H1 (cell line): ENCODE results near the gene BMERB1. TPM values are rescaled to one million over a fixed set of nuclear protein-coding genes. Genes with fewer than 3 reads are reported as not detected.
"Not testable (repeated sequence)": the region's sequence is repeated elsewhere in the genome, so short reads cannot be mapped to it uniquely, and the experiment has no call there.

Experiments used
- CTCF ChIA-PET: fragments of 300-600 bp; sonication (Branson Sonifier 250); formaldehyde crosslinking; loops from one replicate; lab custom pipeline; 2021; ENCODE audit not compliant: partially characterized antibody; lab: Charles Lee
- POLR2A ChIA-PET: fragments of 300-600 bp; sonication (Branson Sonifier 250); formaldehyde crosslinking; loops from one replicate; lab custom pipeline; 2021; ENCODE audit warnings: inconsistent platforms; ENCODE audit not compliant: partially characterized antibody; lab: Charles Lee
- DNase-seq, 2 experiments: peaks; one replicate each; pipeline versions ENCODE4 v3.0.0 to v3.0.0-alpha.2; 2010 to 2022; ENCODE audit warnings: low spot score in 2 of 2, low read depth in 1 of 2, mixed read lengths in 1 of 2
- FAIRE-seq: peaks from 2 replicates; lab custom pipeline; 2011; peaks lifted over from hg19 to GRCh38; lab: Jason Lieb, UNC
- H2AFZ ChIP-seq: 2 replicates; pipeline ENCODE4 v1.8.1; 2012; ENCODE audit warnings: low read length, inconsistent platforms
- H2AK5ac ChIP-seq: 2 replicates; pipeline ENCODE4 v1.6.1; 2013; ENCODE audit warnings: low read depth, low read length
- H2BK120ac ChIP-seq: replicated peaks from 2 replicates; pipeline ENCODE3; 2013; ENCODE audit warnings: low read depth, low read length, inconsistent platforms
- H2BK12ac ChIP-seq: 2 replicates; pipeline ENCODE4 v1.6.1; 2013; ENCODE audit warnings: low read depth, low read length
- H2BK15ac ChIP-seq: 2 replicates; pipeline ENCODE4 v1.6.1; 2013; ENCODE audit warnings: low read length
- H2BK20ac ChIP-seq: 2 replicates; pipeline ENCODE4 v1.6.1; 2013; ENCODE audit warnings: low read length
- H2BK5ac ChIP-seq: 2 replicates; pipeline ENCODE4 v1.6.1; 2013; ENCODE audit warnings: low read depth, low read length
- H3K14ac ChIP-seq: 2 replicates; pipeline ENCODE4 v1.6.1; 2013; ENCODE audit warnings: inconsistent platforms; ENCODE audit not compliant: insufficient read length
- H3K18ac ChIP-seq: 2 replicates; pipeline ENCODE4 v1.6.1; 2013; ENCODE audit warnings: low read length; ENCODE audit errors: extremely low read depth
- H3K23ac ChIP-seq: 2 replicates; pipeline ENCODE4 v1.6.1; 2013; ENCODE audit warnings: inconsistent platforms; ENCODE audit not compliant: insufficient read length
- H3K23me2 ChIP-seq: 2 replicates; pipeline ENCODE4 v1.6.1; 2013; ENCODE audit warnings: low read depth, low read length
- H3K27ac ChIP-seq: 2 replicates; pipeline ENCODE4 v1.6.1; 2011; ENCODE audit warnings: low read depth, low read length, inconsistent platforms
- H3K27me3 ChIP-seq, 4 experiments: replicated peaks in 1 of 4; 1 replicate in 1 of 4; 2 replicates in 3 of 4; pipeline versions ENCODE4 v1.6.1 to v1.8.1; 2011 to 2013; ENCODE audit warnings: low read length in 3 of 4, mild to moderate bottlenecking in 3 of 4, inconsistent platforms in 2 of 4, mixed read lengths in 2 of 4, moderate library complexity in 1 of 4; ENCODE audit not compliant: control insufficient read depth in 3 of 4, insufficient read depth in 3 of 4; ENCODE audit errors: extremely low read depth in 1 of 4
- H3K36me3 ChIP-seq, 4 experiments: 2 replicates each; pipeline versions ENCODE4 v1.6.1 to v1.8.1; 2011 to 2013; ENCODE audit warnings: mild to moderate bottlenecking in 4 of 4, low read length in 3 of 4, moderate library complexity in 2 of 4, control low read depth in 1 of 4, inconsistent platforms in 1 of 4; ENCODE audit not compliant: insufficient read depth in 4 of 4, control insufficient read depth in 2 of 4
- H3K4ac ChIP-seq: replicated peaks from 2 replicates; pipeline ENCODE3; 2013; ENCODE audit warnings: low read length, low read depth, mixed read lengths, inconsistent platforms; ENCODE audit not compliant: insufficient read length
- H3K4me1 ChIP-seq, 4 experiments: replicated peaks in 1 of 4; 1 replicate in 1 of 4; 2 replicates in 3 of 4; pipeline versions ENCODE4 v1.6.1 to v1.8.1; 2011 to 2013; ENCODE audit warnings: low read length in 3 of 4, inconsistent platforms in 2 of 4, mixed read lengths in 1 of 4; ENCODE audit not compliant: insufficient read depth in 4 of 4, control insufficient read depth in 3 of 4
- H3K4me2 ChIP-seq, 2 experiments: 2 replicates each; pipeline versions ENCODE4 v1.6.1 to v1.8.1; 2011 to 2013; ENCODE audit warnings: low read depth in 2 of 2, low read length in 2 of 2, control low read depth in 1 of 2, inconsistent platforms in 1 of 2, mild to moderate bottlenecking in 1 of 2; ENCODE audit not compliant: insufficient read depth in 1 of 2
- H3K4me3 ChIP-seq, 4 experiments: fragments of 200-600, 300-600 bp in 1 of 4; sonication (generic), shearing (Covaris generic), sonication (Bioruptor Twin) in 1 of 4; 2 replicates each; pipeline versions ENCODE4 v1.5.1 to v1.8.1; 2011 to 2016; ENCODE audit warnings: low read length in 4 of 4, low read depth in 3 of 4, control low read depth in 2 of 4, inconsistent platforms in 2 of 4, mild to moderate bottlenecking in 2 of 4, mixed read lengths in 1 of 4, moderate library complexity in 1 of 4; ENCODE audit not compliant: insufficient read depth in 2 of 4; ENCODE audit errors: extremely low read depth in 1 of 4
- H3K56ac ChIP-seq: replicated peaks from 2 replicates; pipeline ENCODE3; 2013; ENCODE audit warnings: low read depth, mild to moderate bottlenecking, mixed read lengths, low read length, inconsistent platforms; ENCODE audit not compliant: insufficient read length
- H3K79me1 ChIP-seq: 2 replicates; pipeline ENCODE4 v1.6.1; 2013; ENCODE audit warnings: low read depth, low read length, control low read depth
- H3K79me2 ChIP-seq, 2 experiments: 2 replicates each; pipeline versions ENCODE4 v1.6.1 to v1.8.1; 2012 to 2013; ENCODE audit warnings: low read length in 2 of 2, mild to moderate bottlenecking in 2 of 2, inconsistent platforms in 1 of 2; ENCODE audit not compliant: insufficient read depth in 2 of 2, control insufficient read depth in 1 of 2
- H3K9ac ChIP-seq, 4 experiments: replicated peaks in 1 of 4; 1 replicate in 1 of 4; 2 replicates in 3 of 4; pipeline versions ENCODE4 v1.6.1 to v1.8.1; 2011 to 2013; ENCODE audit warnings: low read depth in 3 of 4, low read length in 3 of 4, control low read depth in 2 of 4, mild to moderate bottlenecking in 2 of 4, moderate library complexity in 2 of 4, inconsistent platforms in 1 of 4; ENCODE audit errors: extremely low read depth in 1 of 4
- H3K9me3 ChIP-seq, 2 experiments: 2 replicates each; pipeline versions ENCODE4 v1.6.1 to v1.8.1; 2012 to 2013; ENCODE audit warnings: mild to moderate bottlenecking in 2 of 2, moderate library complexity in 2 of 2, control low read depth in 1 of 2, inconsistent platforms in 1 of 2, low read depth in 1 of 2, low read length in 1 of 2, mixed read lengths in 1 of 2; ENCODE audit not compliant: insufficient read depth in 2 of 2
- H4K20me1 ChIP-seq, 2 experiments: replicated peaks in 1 of 2; 2 replicates each; pipeline versions ENCODE3 to v1.8.1; 2011 to 2013; ENCODE audit warnings: inconsistent platforms in 2 of 2, low read length in 2 of 2, mild to moderate bottlenecking in 1 of 2; ENCODE audit not compliant: insufficient read depth in 2 of 2, control insufficient read depth in 1 of 2
- H4K5ac ChIP-seq: 2 replicates; pipeline ENCODE4 v1.6.1; 2013; ENCODE audit warnings: low read length, low read depth, mixed read lengths, inconsistent platforms; ENCODE audit not compliant: insufficient read length
- H4K8ac ChIP-seq: 2 replicates; pipeline ENCODE4 v1.8.0; 2013; ENCODE audit warnings: mild to moderate bottlenecking, moderate library complexity, low read length, inconsistent platforms; ENCODE audit not compliant: insufficient read depth; ENCODE audit errors: extremely low read depth
- H4K91ac ChIP-seq: replicated peaks from 2 replicates; pipeline ENCODE3; 2013; ENCODE audit warnings: low read length, mixed read lengths, inconsistent platforms; ENCODE audit not compliant: insufficient read length
- WGBS, 2 experiments: shearing (Covaris generic) in 1 of 2; methylation state at CpG; one replicate each; pipeline versions ENCODE4 v1.1.6 to v1.1.7; 2013 to 2015; ENCODE audit warnings: low lambda C conversion rate in 2 of 2, mixed read lengths in 2 of 2, inconsistent platforms in 1 of 2, low coverage in 1 of 2, missing lambda C conversion rate in 1 of 2; ENCODE audit not compliant: insufficient replicate concordance in 2 of 2, insufficient coverage in 1 of 2, insufficient read length in 1 of 2; ENCODE audit errors: extremely low coverage in 1 of 2, missing lambda C conversion rate in 1 of 2; 5-methylcytosine and 5-hydroxymethylcytosine counted together
- polyA plus RNA-seq, 7 experiments: library from polyadenylated mRNA; depleted of rRNA in 3 of 7; stranded (reverse) in 5 of 7; unstranded in 2 of 7; fragments of >200 nt in 5 of 7; fragments of 200-250 nt in 2 of 7; gene quantifications; 1 replicate in 5 of 7; 2 replicates in 1 of 7; 4 replicates in 1 of 7; pipeline versions ENCODE4 v1.2.1 to v1.2.3, GENCODE V29; 2011 to 2013; ENCODE audit warnings: missing spikeins in 2 of 7, mixed read lengths in 2 of 7
- total RNA-seq: library from RNA; stranded (reverse); fragmentation: NEBNext Ultra II Directional; extraction: Animal tissue kit (Norgen Biotek cat#: 25700); gene quantifications from 2 replicates; pipeline ENCODE4 v1.2.1, GENCODE V29; 2021

Gene BMERB1
- total and polyA plus RNA-seq, 2 of the 8 experiments (the other 6 are each of a cell fraction or from before 2014, with no cell fraction given), result 23.5 to 27.1 TPM

DNA sequence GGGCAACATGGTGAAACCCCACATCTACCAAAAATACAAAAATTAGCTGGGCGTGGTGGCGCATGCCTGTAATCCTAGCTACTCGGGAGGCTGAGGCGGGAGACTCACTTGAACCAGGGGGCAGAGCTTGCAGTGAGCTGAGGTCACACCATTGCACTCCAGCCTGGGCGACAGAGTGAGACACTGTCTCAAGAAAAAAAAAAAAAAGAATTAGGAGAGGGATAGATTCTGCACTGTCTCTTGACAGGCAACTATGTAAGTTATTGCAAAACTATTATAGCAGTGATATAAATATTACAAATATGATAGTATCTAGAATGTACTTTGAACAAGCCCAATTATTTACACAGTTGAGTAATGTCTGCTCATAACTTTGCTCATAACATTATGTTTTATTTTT lies 7.8 kb downstream of the BMERB1 start:
- H3K4ac ChIP-seq, H3K79me2 ChIP-seq, H3K27ac ChIP-seq, POLR2A ChIA-PET, H4K91ac ChIP-seq, H3K14ac ChIP-seq, H2BK12ac ChIP-seq, H2BK15ac ChIP-seq, H3K23me2 ChIP-seq, H3K27me3 ChIP-seq, H3K9ac ChIP-seq, H4K20me1 ChIP-seq, H3K18ac ChIP-seq, H3K4me1 ChIP-seq, H2BK120ac ChIP-seq, H2BK5ac ChIP-seq, H2AK5ac ChIP-seq, H3K4me2 ChIP-seq, H4K5ac ChIP-seq, H2AFZ ChIP-seq, DNase-seq, H3K4me3 ChIP-seq, H2BK20ac ChIP-seq, H3K56ac ChIP-seq, H3K36me3 ChIP-seq, H4K8ac ChIP-seq, H3K23ac ChIP-seq, H3K79me1 ChIP-seq, H3K9me3 ChIP-seq, FAIRE-seq: not testable (repeated sequence)
- CTCF ChIA-PET, result interaction anchor here (1.1 kb wide), 1 partner anchor 108 kb away, joined by 3 read pairs; no protein-coding TSS in a partner anchor
- WGBS, 2 experiments, result 92% methylated on average over 5 of the region's 5 CpGs; no CpG with 5 or more reads in 1 of the 2 experiments
